Medulla oblongata (tissue), 1 donor: ENCODE results near the gene ANAPC4.

Source experiments
- DNase-seq: peaks from one replicate; pipeline ENCODE4 v3.0.0-alpha.2; 2015; ENCODE audit errors: extremely low spot score

ANAPC4 gene

DNA sequence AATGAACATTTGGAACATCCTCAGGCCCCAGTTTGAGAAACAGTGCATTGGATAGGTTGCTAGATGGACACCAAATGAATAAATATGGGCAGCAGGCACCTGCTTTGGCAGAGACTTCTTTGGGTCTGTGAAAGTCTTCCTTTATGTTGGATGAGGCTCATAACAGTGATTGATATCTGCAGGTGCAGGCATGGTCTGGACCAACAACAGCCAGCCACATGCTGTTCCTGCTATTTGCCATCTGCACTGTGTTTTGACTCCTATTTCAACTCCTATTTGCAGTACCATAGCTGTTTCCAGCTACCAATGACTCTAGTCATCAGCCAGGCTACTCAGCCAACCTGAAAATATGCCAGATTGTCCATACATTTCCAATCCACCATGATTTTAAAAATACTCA lies 60.9 kb downstream of the ANAPC4 start:
- DNase-seq: no peak

DNA sequence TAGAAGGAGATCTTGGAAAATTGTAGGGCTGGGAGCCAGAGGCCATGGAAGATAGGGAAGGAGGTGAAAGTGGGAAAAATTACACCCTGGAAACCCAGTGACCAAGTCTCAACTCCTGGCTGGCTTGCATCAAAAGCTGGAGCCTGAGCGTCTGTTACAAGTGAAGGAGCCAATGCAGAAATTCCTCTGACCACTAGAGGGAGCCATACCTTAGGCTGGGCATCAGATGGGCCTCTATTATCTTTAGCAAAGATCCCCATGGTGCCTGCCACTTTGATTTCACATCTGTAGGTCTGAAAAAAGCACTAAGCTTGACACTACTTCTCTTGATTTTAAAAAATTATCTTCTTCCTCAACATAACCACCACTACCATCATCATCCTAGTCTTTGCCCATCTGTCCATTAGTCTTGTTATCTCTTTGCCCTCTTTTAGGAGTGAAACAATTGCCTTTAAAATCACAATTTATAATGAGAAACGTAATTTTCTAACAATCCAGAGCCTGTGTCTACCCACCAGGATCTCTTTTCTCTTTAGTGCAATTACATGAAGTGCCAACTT lies 62.9 kb downstream of the ANAPC4 start:
- peak; percentile 87 for DNase-seq

DNA sequence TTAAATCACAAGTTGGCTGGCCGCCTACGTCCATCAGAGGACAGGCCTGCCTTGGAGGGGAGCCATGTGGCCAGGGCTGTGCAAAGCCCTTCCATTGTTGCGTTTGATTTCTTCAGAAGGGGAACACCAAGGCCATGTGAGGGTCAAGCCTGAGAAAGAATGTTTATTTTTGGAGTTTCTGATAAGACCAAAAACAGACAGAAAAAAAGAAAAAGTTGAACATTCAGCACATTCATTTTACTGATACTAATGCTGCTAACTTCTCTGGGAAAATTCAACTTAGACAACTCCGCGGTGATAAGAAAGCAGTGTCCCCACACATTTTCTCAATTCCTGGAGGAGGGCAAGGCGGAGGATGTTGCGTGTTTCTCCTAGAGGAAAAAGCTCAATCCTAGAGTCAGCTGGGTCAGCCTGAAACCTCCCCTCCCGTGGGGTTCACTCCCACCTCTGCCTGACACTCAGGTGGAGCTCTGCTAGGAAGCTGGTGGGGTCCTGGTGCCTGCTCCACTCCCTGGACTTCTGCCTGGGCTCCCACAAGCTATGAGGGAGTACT lies 63.5 kb downstream of the ANAPC4 start:
- DNase-seq: peak; percentile 35

DNA sequence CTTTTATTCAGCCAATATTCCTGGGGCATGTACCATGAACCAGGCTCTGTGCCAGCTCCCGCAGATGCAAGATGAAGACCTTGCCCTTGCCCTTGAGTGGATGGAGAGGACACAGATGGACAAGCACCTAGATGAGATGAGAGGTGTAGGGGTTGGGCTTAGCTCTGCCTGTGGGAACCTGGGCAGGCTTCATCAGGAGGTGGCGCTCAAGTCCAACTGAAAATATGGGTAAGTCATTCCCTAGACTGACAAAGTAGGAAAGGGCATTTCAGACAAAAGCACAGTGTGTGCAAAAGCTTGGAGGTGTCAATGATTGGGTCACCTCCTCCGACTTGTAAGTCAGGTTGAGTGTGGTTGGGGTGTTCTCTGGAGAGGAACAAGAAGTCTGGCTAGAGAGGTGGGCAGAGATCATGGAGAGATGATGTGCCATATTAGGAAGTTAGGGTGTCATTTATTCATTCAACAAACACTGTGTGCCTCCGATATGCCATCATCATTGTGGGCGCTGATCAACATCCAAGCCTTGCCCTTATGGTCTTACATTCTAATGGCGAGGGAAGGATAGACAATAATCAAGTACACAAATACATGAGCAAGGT lies 64.6 kb downstream of the ANAPC4 start:
- peak; percentile 66 for DNase-seq

DNA sequence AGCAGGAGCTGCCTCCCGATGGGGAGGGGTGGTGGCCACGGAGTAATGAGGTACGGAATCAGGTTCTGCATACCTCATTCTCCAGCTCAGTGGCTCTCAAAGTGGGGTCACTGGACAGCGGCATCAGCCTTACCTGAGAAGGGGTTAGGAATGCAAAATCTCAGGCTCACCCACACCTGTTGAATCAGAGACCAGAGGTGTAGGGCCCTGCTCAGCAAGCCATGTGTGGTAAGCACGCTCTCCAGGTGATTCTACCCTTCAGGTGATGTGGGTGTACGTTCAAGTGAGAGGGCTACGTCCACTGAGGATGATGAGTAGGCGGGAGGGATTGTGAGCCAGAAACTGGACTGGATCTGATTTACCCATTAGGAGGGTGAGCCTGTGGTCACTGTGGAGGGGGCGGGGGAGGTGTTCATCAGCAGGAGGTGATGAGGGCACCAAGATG lies 65.8 kb downstream of the ANAPC4 start:
- DNase-seq: no peak

DNA sequence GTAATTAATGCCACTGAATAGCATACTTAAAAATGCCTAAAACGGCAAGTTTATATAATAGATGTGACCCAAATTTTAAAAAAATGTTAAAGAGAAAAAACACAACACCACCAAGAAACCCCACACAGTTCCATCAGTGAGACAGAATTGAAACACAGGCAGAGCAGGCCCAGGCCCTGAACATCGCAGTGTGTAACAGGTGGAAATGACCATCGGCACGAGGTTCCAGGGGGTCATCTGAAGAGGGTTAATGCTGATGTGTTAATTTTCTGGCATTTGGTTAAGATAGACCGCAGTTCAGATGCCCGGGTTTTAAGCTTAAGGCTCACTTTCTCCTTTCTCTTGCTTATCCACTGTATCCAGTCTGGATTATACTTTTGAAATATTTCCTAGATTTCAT lies 66.8 kb downstream of the ANAPC4 start:
- no peak for DNase-seq

DNA sequence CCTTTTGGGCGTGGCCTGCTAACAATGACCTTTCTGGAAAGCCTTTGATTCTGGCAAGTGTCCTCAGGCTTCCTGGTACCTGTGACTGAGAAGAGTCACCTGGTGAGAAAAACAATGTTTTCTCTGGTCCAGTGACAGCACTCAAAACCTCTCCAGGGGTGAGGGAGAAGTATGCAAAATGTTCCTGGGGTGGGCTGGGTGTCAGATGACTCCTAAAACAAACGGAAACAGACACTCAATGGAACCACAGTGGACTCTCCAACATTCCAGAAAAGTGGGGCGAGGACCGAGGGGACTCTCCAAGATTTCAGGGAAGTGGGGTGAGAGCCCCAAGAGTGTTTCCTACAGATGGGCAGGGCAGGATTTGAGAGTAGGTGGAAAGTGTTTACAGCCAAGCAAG lies 69.5 kb downstream of the ANAPC4 start:
- no peak for DNase-seq

DNA sequence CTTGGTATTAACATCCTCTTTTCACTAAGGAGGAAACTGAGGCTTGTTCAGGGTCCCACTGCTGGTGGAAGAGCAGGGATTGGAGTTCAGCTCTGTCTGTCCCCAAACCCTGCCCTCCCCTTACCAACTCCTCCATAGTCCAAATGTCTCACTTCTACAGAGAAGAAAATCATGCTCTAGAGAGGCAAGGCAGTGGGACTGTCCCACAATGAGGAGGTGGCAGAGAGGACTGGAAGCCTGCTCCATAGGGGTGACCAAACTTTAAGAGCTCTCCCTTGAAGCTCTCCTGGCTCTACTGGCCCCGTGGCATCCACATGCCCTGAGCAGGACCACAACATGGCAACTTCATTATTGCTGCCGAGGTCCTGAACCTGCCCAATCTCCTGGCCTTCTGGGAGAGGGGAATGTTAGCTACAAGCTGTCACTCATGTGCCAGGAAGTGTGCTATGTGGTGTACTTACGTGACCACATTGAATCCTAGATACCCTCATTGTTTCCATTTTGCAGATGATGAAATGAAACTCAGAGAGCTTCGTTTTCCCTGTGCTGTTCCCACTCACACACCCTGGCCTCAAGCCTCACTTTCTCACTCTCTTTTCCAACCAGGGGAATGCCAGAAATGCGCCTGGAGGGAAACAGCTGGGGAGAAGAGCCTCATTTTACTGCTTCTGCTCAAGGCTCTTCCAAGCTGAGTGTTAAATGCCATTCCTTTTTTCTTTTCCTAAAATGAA lies 71.5 kb downstream of the ANAPC4 start:
- no peak for DNase-seq

DNA sequence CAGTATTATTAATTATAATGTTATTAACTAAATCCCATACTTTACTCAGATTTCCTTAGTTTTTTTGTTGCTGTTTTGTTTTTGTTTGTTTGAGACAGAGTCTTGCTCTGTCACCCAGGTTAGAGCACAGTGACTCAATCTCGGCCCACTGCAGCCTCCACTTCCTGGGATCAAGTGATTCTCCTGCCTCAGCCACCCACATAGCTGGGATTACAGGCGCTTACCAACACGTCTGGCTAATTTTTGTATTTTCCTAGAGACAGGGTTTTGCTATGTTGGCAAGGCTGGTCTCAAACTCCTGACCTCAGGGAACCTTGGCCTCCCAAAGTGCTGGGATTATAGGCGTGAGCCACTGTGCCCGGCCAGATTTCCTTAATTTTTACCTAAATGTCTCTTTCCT lies 72.2 kb downstream of the ANAPC4 start:
- no peak for DNase-seq

DNA sequence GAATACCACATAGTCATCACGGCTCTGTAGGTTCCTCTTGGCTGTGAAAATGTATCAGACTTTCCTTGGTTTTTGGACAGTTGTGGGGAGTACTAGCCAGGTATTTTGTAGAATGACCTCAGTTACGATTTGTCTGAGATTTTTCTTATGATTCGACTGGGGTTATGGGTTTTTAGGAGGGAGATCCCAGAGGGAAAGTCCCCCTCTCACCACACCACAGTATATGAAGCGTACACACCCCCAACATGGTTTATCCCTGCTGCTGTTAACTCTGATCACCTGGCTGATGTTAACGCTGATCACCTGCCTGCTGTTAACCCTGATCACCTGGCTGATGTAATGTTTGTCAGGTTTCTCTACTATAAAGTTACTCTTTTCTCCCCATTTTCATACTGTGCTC lies 72.6 kb downstream of the ANAPC4 start:
- no peak for DNase-seq

DNA sequence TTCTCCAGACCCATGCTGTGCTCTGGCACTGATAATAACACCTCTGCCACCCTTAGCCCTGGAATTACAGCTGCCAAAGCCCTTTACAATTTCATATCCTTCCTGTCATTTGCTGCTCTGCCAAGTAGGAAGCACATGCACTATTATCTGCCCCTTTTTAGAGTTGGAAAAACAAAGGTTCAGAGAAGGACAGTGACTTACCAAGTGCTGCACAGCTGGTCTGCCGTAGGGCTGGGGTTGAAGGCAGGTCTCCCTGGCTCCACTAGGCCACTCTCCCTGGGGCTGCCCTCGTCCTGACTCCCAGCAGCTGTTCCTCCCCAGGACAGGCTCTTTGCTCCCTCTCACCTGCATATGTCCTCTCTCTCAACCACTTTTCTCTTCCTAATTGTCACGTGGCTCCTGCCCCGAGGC lies 73.4 kb downstream of the ANAPC4 start:
- DNase-seq: no peak

DNA sequence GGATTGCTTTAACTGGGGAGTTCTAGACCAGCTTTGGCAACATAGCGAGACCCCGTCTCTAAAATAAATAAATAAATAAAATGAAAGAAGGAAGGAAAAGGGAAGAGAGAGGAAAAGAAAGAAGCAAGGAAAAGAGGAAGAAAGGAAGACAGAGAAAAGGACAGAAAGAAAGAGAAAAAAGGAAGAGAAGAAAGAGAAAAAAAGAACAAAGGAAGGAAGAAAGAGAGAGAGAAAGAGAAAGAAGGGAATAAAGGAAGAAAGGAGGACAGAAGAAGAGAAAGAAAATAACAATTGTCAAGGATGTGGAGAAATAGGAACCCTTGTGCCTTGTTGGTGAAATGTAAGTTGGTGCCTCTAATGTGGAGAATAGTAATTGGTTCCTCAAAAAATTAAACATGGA lies 74.6 kb downstream of the ANAPC4 start:
- DNase-seq: no peak

DNA sequence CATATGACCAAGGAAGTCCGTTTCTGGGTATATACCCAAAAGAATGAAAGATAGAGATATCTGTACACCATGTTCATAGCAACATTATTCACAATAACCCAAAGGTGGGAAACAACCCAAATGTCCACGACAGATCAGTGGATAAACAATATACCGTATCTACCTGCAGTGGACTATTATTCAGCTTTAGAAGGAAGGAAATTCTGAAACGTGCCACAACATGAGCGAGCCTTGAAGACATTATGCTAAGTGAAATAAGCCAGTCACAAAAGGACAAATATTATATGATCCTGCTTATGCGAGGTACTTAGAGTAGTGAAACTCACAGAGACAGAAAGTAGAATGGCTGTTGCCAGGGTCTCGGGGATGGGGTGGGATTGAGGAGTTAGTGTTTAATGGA lies 75.0 kb downstream of the ANAPC4 start:
- no peak for DNase-seq

DNA sequence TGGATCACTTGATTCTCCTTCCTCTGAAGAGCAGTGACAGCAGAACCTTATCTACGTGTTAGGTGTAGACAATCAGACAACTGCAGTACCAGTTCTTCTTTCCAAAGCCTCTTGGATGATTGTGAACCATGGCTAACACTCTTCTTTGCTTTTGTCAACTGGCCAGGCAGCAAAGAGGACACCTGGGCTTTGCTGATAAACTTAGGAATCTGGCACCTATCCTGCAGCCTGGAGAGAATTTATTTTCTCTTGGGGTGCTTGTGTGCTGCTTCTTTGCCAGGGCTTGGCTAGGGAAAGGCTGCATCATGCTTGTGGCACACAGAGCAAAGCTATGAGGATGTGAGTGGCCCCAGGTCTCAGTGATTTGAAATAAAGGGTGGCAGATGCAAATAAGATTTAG lies 77.4 kb downstream of the ANAPC4 start:
- no peak for DNase-seq

DNA sequence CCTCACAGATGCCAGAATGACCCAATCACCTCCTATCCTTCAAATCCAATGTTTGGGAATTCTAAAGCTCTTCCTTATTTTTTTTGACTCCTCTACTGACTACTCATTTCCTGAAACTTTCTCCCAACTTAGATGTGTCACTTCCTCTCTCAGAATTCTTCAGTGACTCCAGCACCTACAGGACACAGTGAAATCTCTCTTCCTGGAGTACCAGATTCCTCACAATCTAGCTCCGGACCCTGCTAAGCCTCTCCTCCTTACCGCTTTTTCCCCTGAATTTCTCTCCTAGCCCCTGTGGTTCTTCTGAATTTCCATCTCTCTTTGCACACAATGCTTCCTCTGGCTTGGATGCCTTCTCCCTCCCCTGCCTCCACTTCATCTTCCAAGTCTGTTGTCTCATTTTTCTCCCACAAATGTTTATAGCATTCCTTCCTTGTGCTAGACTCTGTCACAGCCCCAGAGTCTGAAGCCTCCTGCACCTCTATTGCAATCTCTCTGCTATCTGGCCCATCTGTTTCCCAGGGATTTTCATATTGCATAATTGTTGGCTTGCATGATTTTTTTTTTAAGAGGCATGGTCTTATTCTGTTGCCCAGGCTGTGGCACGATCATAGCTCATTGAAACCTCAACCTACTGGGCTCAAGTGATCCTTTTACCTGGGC lies 80.1 kb downstream of the ANAPC4 start:
- no peak for DNase-seq

DNA sequence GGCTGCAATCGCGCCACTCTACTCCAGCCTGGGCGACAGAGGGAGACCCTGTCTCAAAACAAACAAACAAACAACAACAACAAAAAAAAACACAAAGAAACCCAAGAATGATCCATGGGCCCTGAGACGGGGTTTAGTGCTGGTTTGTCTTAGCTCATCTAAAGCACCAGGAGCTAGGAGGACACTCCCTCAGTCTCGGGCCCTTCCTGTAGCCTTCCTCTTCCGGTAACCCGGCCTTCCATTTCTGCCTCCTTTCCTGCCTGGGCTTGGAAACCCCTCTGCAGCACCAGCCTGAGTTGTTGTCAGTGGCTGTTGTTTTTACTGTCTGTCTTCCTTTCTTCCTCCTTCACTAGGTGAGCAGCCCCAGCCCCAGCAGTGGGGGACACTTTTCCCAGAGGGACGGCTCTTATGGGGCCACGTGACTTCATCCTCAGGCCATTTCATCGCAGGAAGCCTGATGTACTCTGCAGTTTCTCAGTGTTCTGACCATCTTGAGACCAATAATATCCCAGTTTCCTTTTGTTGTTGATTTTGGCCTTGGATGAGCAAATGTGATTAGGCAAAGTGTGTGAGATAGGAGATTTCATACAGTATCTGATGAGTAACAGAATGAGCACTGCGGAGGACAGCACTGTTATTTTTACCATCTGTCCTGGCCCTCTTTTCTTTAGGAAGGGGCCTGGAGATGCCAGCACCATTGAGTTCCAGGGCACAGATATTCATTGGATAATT lies 90.1 kb downstream of the ANAPC4 start:
- DNase-seq: no peak

DNA sequence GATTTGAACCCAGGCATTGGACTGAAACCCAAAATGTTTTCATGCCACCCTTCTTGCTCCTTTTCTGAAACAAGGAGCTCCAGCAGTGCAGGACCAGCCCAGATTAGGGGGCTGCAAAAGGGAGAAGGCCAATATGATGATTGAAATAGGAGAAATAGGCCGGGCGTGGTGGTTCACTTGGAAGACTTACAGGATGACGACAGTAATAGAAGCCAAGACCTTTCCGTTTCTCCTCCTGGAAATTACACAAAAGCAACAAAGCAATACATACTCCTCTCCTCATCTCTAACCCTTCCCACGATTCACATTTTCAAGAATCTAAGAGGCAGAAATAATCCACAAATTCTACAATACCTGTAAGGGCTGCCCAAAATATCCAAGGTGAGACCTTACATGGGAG lies 90.8 kb downstream of the ANAPC4 start:
- no peak for DNase-seq
